Panc1 (cell line): ENCODE results near the gene CLEC9A. TPM values are rescaled to one million over a fixed set of nuclear protein-coding genes. Genes with fewer than 3 reads are reported as not detected.

Experiments
- ATAC-seq: fragments of 200-7000 bp; cut with Tn5 transposase; 2 replicates; pipeline ENCODE4 v1.9.1; 2020; ENCODE audit warnings: mild to moderate bottlenecking, moderate library complexity
- BruUV-seq: library from RNA; stranded (reverse); fragments of 400-500 nt; replicated peaks from 2 replicates; lab custom pipeline; 2021; lab: Mats Ljungman, UMichigan
- CTCF ChIA-PET: fragments of 300-600 bp; sonication (Branson Sonifier 250); formaldehyde crosslinking; loops from one replicate; lab custom pipeline; 2022; ENCODE audit warnings: antibody characterized with exemption; lab: Charles Lee
- POLR2A ChIA-PET: fragments of 300-600 bp; sonication (Branson Sonifier 250); formaldehyde crosslinking; loops from one replicate; lab custom pipeline; 2022; ENCODE audit warnings: antibody characterized with exemption; lab: Charles Lee
- DNase-seq: peaks from one replicate; pipeline ENCODE4 v3.0.0-alpha.2; 2010; ENCODE audit warnings: low read depth, low spot score
- H3K27ac ChIP-seq: 2 replicates; pipeline ENCODE4 v1.5.1; 2011; ENCODE audit warnings: mild to moderate bottlenecking, low read length, inconsistent platforms
- H3K27me3 ChIP-seq: fragments of 200-500 bp; sonication (Bioruptor generic); 2 replicates; pipeline ENCODE4 v1.6.0; 2014; ENCODE audit warnings: low read length, inconsistent platforms; ENCODE audit not compliant: control insufficient read depth, insufficient read depth
- H3K36me3 ChIP-seq: fragments of 200-500 bp; sonication (Bioruptor generic); 2 replicates; pipeline ENCODE4 v1.5.1; 2014; ENCODE audit warnings: inconsistent platforms, mild to moderate bottlenecking, low read length, moderate library complexity; ENCODE audit not compliant: control insufficient read depth, insufficient read depth
- H3K4me1 ChIP-seq: 2 replicates; pipeline ENCODE4 v1.5.1; 2011; ENCODE audit warnings: inconsistent platforms, mild to moderate bottlenecking, low read length, moderate library complexity; ENCODE audit not compliant: control insufficient read depth, insufficient read depth
- H3K4me3 ChIP-seq, 2 experiments: 2 replicates each; pipeline ENCODE4 v1.5.1; 2011 to 2012; ENCODE audit warnings: low read depth in 2 of 2, low read length in 2 of 2, mild to moderate bottlenecking in 2 of 2, inconsistent platforms in 1 of 2, moderate library complexity in 1 of 2
- H3K9me3 ChIP-seq: fragments of 200-500 bp; sonication (Bioruptor generic); 2 replicates; pipeline ENCODE4 v1.5.1; 2014; ENCODE audit warnings: low read depth, mild to moderate bottlenecking, inconsistent platforms, low read length, moderate library complexity; ENCODE audit not compliant: control insufficient read depth, insufficient read depth
- CTCF ChIP-seq: fragments of 450-650 bp; IDR thresholded peaks from 2 replicates; pipeline ENCODE4 v1.5.1; 2017; ENCODE audit warnings: mild to moderate bottlenecking
- POLR2AphosphoS5 ChIP-seq: IDR thresholded peaks from 2 replicates; pipeline ENCODE4 v1.6.1; 2012; ENCODE audit warnings: mild to moderate bottlenecking, low read depth, low read length, moderate library complexity
- REST ChIP-seq, 2 experiments: IDR thresholded peaks; 2 replicates each; pipeline ENCODE4 v1.6.1; 2011 to 2012; ENCODE audit warnings: low read depth in 2 of 2, control low read depth in 1 of 2, low read length in 1 of 2, mild to moderate bottlenecking in 1 of 2, moderate library complexity in 1 of 2; ENCODE audit not compliant: insufficient read depth in 1 of 2
- SIN3A ChIP-seq: IDR thresholded peaks from 2 replicates; pipeline ENCODE4 v1.6.1; 2012; ENCODE audit warnings: low read depth, mild to moderate bottlenecking, low read length, moderate library complexity, borderline replicate concordance; ENCODE audit not compliant: insufficient read depth
- TCF7L2 ChIP-seq: IDR thresholded peaks from 2 replicates; pipeline ENCODE4 v1.6.1; 2011; ENCODE audit warnings: mild to moderate bottlenecking, low read depth, low read length, inconsistent platforms
- in situ Hi-C: cut with HindIII; loops from 2 replicates; pipeline ENCODE4 v1.10.0; 2016; ENCODE audit warnings: low sequenced_read_pairs, low pct_unique_long_range_greater_than_20kb
- intact Hi-C: fragments of 100-400 bp; cut with micrococcal nuclease; formaldehyde crosslinking; loops from one replicate; pipeline ENCODE4 v1.10.0; 2022; ENCODE audit not compliant: unreplicated experiment
- total RNA-seq: library from RNA; stranded (reverse); gene quantifications from one replicate; pipeline ENCODE4 v1.2.1, GENCODE V29; 2021; ENCODE audit not compliant: unreplicated experiment

Gene CLEC9A
- total RNA-seq, 1 experiment from 2014 or later: not detected

- no TSS peak for BruUV-seq
- H3K27me3 ChIP-seq: no peaks in the 10 kb centered on the region
- H3K9me3 ChIP-seq: no peaks in the 10 kb centered on the region
- no peak overlapping the region for H3K4me3 ChIP-seq
- TF ChIP-seq SIN3A (no peak), TCF7L2 (no peak), CTCF (no peak), REST (IDR thresholded peaks at IDR 0.05; ENCODE audit: insufficient read depth in 1 of 2, low read depth in 2 of 2, low read length in 1 of 2) (no peak), POLR2AphosphoS5 (no peak)
- no peaks in the 10 kb centered on the region for H3K4me1 ChIP-seq
- intact Hi-C loops (no loop called here), in situ Hi-C loops (no loop called here)
- POLR2A ChIA-PET: no interaction called here
- DNase-seq (no peak), ATAC-seq (no peak)
- H3K27ac ChIP-seq: no peak overlapping the region
- CTCF ChIA-PET: interaction anchor here (0.6 kb wide), 1 partner anchor 29 kb away, joined by 5 read pairs; no protein-coding TSS in a partner anchor
- no peaks in the 10 kb centered on the region for H3K36me3 ChIP-seq
These were observed 54.3 kb downstream of the CLEC9A start for GRCh38 chr12:10084733-10085132.

- Histone ChIP-seq H3K4me3 (no peak overlapping the region), H3K27ac (no peak overlapping the region), H3K36me3 (no peaks in the 10 kb centered on the region), H3K4me1 (no peaks in the 10 kb centered on the region), H3K27me3 (no peaks in the 10 kb centered on the region), H3K9me3 (no peaks in the 10 kb centered on the region)
- no TSS peak for BruUV-seq
- in situ Hi-C loops: no loop called here
- TF ChIP-seq REST (IDR thresholded peaks at IDR 0.05; ENCODE audit: insufficient read depth in 1 of 2, low read depth in 2 of 2, low read length in 1 of 2): no peak
- TF ChIP-seq POLR2AphosphoS5: no peak
- no peak for TF ChIP-seq CTCF
- no peak for TF ChIP-seq SIN3A
- TF ChIP-seq TCF7L2: no peak
- CTCF ChIA-PET: interaction anchor here (0.6 kb wide), 1 partner anchor 169 kb away, joined by 7 read pairs; no protein-coding TSS in a partner anchor
- DNase-seq (no peak), ATAC-seq (no peak)
- intact Hi-C loops: no loop called here
- POLR2A ChIA-PET: no interaction called here
These were observed 55.9 kb downstream of the CLEC9A start for GRCh38 chr12:10086387-10086786.
